NCI-H226 (cell line): ENCODE data around the gene GLRA1.

Source experiments
- DNase-seq: peaks from one replicate; pipeline ENCODE4 v3.0.0-alpha.2; 2015

GLRA1 gene

GRCh38 chr5:151924564-151925301 lies at the start of gene GLRA1:
Gene GLRA1, minus strand, starts transcription at chr5:151924851. Its CDS starts 302 bp downstream, at chr5:151924549.
- DNase-seq = peak; percentile 33

GRCh38 chr5:151970885-151971284 lies 46.2 kb upstream of the GLRA1 start:
- DNase-seq = peak; percentile 43

GRCh38 chr5:151967865-151968264 lies 43.2 kb upstream of the GLRA1 start:
- DNase-seq = no peak

- no peak for DNase-seq
These were observed 41.4 kb upstream of the GLRA1 start for GRCh38 chr5:151966046-151966445.

GRCh38 chr5:151964471-151964870 lies 39.8 kb upstream of the GLRA1 start:
- no peak for DNase-seq

- DNase-seq = no peak
These were observed 36.9 kb upstream of the GLRA1 start for GRCh38 chr5:151961557-151961956.

- DNase-seq = no peak
These were observed 33.5 kb upstream of the GLRA1 start for GRCh38 chr5:151958111-151958510.

- DNase-seq = no peak
These were observed 32.1 kb upstream of the GLRA1 start for GRCh38 chr5:151956725-151957124.

- no peak for DNase-seq
These were observed 29.6 kb upstream of the GLRA1 start for GRCh38 chr5:151954255-151954654.

- no peak for DNase-seq
These were observed 29.2 kb upstream of the GLRA1 start for GRCh38 chr5:151953833-151954232.

GRCh38 chr5:151952238-151952637 lies 27.6 kb upstream of the GLRA1 start:
- DNase-seq = no peak

- DNase-seq = no peak
These were observed 26.1 kb upstream of the GLRA1 start for GRCh38 chr5:151950706-151951105.

- DNase-seq = no peak
These were observed 25.2 kb upstream of the GLRA1 start for GRCh38 chr5:151949701-151950308.

GRCh38 chr5:151949113-151949512 lies 24.5 kb upstream of the GLRA1 start:
- DNase-seq = no peak

GRCh38 chr5:151947931-151948608 lies 23.4 kb upstream of the GLRA1 start:
- peak; percentile 16 for DNase-seq

GRCh38 chr5:151937851-151938250 lies 13.2 kb upstream of the GLRA1 start:
- no peak for DNase-seq

- DNase-seq = no peak
These were observed 10.6 kb upstream of the GLRA1 start for GRCh38 chr5:151935135-151935695.

- DNase-seq = no peak
These were observed 6.6 kb upstream of the GLRA1 start for GRCh38 chr5:151931260-151931659.

- DNase-seq = no peak
These were observed 1.5 kb upstream of the GLRA1 start for GRCh38 chr5:151926188-151926587.

GRCh38 chr5:151925340-151925739 lies 689 bp upstream of the GLRA1 start:
- DNase-seq = no peak

GRCh38 chr5:151923866-151924476 lies 680 bp downstream of the GLRA1 start:
- DNase-seq = no peak

- DNase-seq = no peak
These were observed 2.7 kb downstream of the GLRA1 start for GRCh38 chr5:151921916-151922315.

GRCh38 chr5:151917904-151918303 lies 6.7 kb downstream of the GLRA1 start:
- no peak for DNase-seq
